NCI-H2227 (cell line): ENCODE results near the gene WIPF2.

ENCODE experiments used
- DNase-seq: peaks from one replicate; lab custom pipeline; 2025; ENCODE audit not compliant: unreplicated experiment; lab: John Stamatoyannopoulos, UW

WIPF2 gene

GRCh38 chr17:40325156-40326013 is 106.3 kb downstream of the WIPF2 start:
- DNase-seq, result no peak

GRCh38 chr17:40326014-40326831 is 107.1 kb downstream of the WIPF2 start:
- no peak for DNase-seq

GRCh38 chr17:40326832-40327199 is 107.7 kb downstream of the WIPF2 start:
- no peak for DNase-seq

- DNase-seq, result no peak
These were observed 108.2 kb downstream of the WIPF2 start for GRCh38 chr17:40327244-40327729.

GRCh38 chr17:40327735-40328385 is 108.8 kb downstream of the WIPF2 start:
- DNase-seq, result no peak

GRCh38 chr17:40328386-40328766 is 109.3 kb downstream of the WIPF2 start:
- no peak for DNase-seq

- peak; percentile 46 for DNase-seq
These were observed 111.0 kb downstream of the WIPF2 start for GRCh38 chr17:40329839-40330794.

- DNase-seq, result no peak
These were observed 111.9 kb downstream of the WIPF2 start for GRCh38 chr17:40330850-40331470.

- peak; percentile 57 for DNase-seq
These were observed 112.9 kb downstream of the WIPF2 start for GRCh38 chr17:40331743-40332641.
